HG02840 (cell line): ENCODE measurements around the gene PTPRN2.

ENCODE experiments used
- ATAC-seq: cut with Tn5 transposase; IDR thresholded peaks from one replicate; pipeline ENCODE4 v1.9.1; 2021; ENCODE audit warnings: mild to moderate bottlenecking, moderate library complexity, moderate number of reproducible peaks; ENCODE audit not compliant: unreplicated experiment, low FRiP score

PTPRN2 gene

DNA sequence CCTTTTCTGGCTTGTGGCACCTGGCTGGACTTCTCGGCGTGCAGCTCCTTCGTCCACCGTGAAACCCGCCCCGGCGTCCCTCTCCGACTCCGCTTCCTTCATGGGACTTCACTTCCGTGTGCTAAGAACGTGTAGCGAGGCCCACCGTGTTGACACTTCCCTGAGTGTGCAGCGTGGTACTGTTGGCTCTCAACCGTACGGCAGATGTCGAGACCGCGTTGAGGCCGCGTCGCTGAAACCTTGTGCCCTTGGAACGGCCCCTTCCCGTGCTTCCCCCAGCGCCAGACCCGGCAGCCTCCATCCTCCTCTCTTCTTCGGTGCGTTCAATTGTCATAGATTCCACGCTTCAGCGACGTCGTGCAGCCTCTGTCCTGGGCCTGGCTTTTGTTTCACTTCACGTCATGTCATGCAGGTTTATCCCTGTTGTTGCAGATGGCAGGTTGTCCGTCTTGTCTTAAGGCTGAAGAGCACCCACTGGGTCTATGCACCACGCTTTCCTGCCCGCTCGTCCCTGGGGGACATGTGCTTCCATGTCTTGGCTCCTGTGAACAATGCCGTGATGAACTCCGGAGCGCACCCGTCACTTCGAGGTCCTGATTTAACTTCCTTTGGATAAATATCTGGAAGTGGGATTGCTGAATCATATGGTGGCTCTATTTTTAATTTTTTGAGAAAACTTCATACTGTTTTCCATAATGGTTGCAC is 785.5 kb downstream of the PTPRN2 start:
- ATAC-seq: no peak

DNA sequence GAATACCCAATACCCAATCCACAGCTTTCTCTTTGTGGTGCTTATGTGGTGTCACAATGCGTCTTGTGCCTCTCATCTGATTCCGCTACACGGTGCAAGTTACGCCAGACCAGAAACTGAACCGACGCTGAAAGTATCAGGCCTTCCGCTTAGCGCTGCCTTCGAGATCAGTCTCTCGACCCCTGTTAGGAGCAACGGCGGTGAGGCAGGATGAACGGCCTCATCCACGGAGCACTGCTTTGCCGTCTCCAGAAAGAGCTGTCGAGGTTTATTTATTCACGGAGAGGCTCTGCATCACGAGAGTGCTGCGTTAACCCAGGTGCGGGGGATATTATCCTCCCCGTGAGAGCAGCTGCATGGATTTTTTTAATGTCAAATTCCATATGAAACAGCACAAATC is 786.5 kb downstream of the PTPRN2 start:
- no peak for ATAC-seq

GRCh38 chr7:157800281-157800680 is 787.3 kb downstream of the PTPRN2 start:
- ATAC-seq: no peak

GRCh38 chr7:157799076-157799685 is 788.4 kb downstream of the PTPRN2 start:
- ATAC-seq: no peak

GRCh38 chr7:157797361-157797760 is 790.3 kb downstream of the PTPRN2 start:
- no peak for ATAC-seq

DNA sequence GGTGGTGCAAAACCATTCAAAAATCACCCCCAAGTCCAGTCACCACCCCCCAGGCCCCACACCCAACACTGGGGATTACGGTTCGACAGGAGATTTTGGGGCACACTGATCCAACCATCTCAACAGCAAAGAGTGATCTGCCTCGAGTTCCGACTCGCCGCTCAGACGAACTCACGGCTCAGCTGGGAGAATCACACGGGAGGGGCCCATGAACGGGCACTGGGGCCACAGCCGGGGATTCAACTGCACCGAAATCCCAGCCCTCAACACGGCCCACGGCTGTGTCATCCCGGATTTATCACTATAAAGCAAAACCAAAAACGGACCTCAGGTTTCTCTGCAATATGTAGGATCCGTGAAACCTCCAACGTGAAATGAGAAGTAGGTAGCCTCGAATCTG is 790.8 kb downstream of the PTPRN2 start:
- no peak for ATAC-seq

DNA sequence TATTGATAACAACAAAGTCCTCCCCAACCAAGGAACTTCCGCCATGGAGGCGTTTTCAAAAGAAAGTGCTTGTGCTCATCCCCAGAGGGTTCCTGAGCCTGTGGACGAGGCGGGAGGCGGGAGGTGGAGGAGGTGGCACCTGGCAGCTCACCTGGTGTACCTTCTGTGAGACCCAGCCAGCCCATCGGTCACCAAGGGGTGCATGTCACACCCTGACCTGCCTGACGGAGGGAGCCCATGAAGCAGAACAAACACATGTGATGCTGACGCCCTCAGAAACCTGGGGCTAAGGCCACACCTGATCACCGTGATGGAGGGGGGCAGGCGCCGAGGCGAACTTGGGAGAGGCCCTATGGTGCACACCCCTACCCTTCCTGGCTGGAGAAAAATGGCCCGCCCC is 792.0 kb downstream of the PTPRN2 start:
- no peak for ATAC-seq

- ATAC-seq: no peak
Measured at GRCh38 chr7:157795199-157795598, 792.4 kb downstream of the PTPRN2 start.

DNA sequence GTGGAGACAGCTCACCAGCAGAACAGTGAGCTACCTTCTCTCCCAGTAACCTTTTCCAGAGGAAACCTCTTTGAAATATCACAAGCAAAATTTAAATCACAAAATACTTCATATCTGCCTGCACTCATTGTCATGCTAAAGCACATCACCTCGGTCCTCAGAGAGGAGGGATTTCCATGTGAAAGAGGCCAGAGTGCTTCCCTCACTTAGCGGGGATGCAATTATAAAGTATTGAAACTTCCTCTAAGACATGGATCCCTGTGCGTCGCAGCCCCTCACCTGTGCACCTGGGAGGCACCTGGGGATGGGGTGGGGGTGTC is 792.9 kb downstream of the PTPRN2 start:
- no peak for ATAC-seq

DNA sequence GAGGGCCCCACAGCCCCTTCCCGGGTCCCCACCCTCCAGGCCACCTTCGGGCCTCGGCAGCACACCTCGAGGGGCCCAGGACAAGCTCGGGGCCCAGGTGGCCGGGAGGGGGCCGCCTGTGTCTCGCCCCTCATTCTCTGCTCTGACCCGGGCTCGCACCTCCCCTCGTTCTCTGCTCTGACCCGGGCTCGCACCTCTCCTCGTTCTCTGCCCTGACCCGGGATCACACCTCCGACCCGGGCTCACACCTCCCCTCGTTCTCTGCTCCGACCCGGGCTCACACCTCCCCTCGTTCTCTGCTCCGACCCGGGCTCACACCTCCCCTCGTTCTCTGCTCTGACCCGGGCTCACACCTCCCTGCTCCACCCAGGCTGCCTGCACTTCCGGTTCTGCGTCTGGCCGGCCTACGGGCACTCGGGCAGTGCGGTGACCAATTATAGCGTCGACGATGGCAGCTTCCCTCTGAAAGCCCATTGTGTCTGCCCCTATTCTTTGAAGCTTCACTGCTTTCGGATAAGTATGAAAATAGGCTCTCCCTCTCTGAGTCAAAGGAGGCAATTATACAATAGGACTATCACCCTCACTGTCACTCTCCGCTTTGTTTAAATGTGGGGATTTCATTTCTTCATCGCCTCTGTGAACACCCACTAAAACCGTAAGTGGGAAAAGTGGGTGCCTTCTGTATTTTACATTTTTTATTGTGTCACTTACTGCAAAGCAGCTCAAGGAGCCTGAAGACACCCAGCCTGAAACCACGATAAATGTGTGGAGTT is 793.5 kb downstream of the PTPRN2 start:
- no peak for ATAC-seq

DNA sequence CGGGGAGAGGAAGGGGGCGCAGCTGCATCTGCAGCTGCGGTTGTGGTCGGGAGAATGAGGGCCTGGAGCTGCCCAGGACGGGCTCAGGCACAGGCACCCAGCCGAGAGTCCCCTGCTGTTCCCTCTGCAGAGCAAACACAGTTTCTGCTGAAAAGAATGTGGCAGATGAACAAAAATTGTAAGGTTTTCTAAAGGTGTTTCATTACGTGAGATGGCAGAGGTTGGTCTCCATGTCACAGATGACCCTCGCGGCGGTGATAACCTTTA is 794.6 kb downstream of the PTPRN2 start:
- ATAC-seq: no peak

DNA sequence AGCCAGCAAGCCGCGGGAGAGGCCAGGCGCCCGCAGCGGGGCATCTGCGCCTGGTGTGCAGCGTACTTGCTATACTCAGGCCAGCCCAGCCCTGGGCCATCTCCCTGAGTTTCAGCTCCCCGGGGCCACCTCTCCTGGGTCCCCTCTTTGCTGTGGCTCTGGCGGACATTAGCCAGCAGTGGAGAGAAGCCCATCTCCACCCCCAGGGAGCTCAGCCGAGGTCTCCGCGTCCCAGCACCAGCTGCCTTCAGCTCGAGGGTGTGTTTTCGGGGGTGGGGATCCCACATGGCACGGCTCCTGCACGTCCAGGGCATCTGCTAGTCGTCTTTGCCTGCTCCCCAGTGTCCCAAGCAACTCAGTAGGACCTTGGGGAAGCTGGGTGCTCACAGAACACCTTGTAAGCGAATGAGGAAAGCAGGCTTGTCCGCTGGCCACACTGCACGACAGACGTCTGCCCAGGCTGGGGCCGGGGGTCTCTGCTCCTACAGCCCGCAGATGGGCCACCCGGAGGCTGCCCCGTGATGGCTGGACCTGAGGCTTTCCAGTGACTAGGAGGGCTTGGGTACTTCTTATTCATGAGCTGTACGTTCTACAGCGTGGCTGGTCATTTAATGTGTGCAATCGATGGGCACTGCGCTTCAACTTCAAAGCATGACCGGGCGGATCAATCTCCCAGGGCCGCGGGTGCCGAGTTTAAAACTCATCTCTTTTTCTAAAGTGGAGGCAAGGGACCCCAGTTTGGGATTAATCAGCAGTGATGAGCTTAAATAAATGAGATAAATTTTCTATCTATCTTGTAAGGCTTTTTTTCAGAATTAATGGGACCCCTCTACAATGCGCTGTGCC is 795.2 kb downstream of the PTPRN2 start:
- ATAC-seq: no peak

- ATAC-seq: no peak
Measured at GRCh38 chr7:157791666-157792065, 796.0 kb downstream of the PTPRN2 start.

- no peak for ATAC-seq
Measured at GRCh38 chr7:157791261-157791660, 796.4 kb downstream of the PTPRN2 start.

DNA sequence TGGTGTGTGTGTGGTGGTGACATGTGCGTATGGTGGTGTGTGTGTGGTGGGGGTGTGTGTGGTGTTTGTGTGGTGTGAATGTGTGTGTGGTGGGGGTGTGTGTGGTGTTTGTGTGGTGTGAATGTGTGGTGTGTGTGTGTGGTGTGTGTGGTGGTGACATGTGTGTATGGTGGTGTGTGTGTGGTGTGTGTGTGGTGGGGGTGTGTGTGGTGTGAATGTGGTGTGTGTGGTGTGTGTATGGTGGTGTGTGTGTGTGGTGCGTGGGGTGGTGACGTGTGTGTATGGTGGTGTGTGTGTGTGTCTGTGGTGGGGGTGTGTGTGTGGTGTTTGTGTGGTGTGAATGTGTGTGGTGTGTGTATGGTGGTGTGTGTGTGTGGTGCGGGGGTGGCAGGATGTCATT is 797.7 kb downstream of the PTPRN2 start:
- no peak for ATAC-seq

DNA sequence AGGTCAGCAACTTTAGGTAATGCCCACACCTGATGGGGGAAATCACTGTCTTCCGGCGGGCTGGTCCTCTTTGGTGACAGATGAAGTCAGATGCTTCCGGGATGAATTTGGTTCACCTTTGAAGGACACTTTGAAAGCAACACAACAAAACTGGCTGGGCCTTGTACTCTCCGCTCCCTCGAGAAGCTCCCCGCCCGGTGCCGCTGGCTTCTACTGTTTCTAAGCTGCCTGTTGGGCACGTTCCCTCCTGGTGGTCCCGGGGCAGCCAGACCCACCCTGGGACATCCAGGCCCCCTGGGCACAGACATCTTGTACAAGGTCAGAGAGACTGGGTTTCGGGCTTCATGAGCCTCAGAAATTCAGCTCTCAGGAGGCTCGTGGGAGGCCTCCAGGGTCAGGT is 798.5 kb downstream of the PTPRN2 start:
- no peak for ATAC-seq

- ATAC-seq: no peak
Measured at GRCh38 chr7:157788573-157788972, 799.0 kb downstream of the PTPRN2 start.

- no peak for ATAC-seq
Measured at GRCh38 chr7:157787275-157787701, 800.3 kb downstream of the PTPRN2 start.

GRCh38 chr7:157786375-157787274 is 801.0 kb downstream of the PTPRN2 start:
- ATAC-seq: no peak
